HG02588 (cell line): ENCODE measurements around the gene TAF1B.

Experiments
- ATAC-seq: cut with Tn5 transposase; IDR thresholded peaks from one replicate; pipeline ENCODE4 v1.9.1; 2021; ENCODE audit warnings: mild to moderate bottlenecking, moderate library complexity; ENCODE audit not compliant: unreplicated experiment

The TAF1B gene

DNA sequence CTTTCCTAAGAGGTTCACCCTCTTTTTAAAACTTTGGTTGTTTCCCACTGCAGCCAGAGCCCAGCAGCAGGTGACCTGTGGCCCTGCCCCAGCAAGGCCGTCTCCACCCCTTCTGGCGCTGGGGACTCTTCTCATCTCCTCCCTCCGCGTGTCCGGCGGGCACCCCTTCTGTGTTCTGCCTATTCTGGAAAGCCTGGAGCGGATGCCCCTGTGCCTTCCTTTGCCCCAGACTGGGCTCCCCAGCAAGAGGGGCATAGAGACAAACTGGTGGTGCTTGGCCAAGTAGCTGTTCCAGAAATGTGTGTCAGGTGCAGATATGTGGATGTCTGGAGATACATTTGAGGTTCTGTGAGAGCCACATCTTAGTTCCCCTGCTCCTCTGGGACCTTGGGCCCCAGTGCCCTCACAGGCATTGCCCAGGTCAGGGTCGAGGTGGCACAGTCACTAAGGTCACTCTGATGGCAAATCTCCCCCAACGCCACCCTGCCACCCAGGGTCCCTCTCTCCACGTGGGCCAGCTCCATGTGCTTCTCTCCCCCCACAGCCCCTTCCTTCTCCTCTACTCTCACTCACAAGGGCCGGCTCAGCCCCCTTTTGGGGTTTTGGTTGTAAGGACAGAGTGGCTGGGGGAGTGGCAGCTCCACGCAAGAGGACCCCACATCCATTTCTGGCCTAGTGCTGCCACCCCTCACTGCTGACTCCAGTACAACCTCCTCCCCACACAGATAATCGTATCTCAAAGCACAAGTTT lies 35.5 kb upstream of the TAF1B start:
- no peak for ATAC-seq

DNA sequence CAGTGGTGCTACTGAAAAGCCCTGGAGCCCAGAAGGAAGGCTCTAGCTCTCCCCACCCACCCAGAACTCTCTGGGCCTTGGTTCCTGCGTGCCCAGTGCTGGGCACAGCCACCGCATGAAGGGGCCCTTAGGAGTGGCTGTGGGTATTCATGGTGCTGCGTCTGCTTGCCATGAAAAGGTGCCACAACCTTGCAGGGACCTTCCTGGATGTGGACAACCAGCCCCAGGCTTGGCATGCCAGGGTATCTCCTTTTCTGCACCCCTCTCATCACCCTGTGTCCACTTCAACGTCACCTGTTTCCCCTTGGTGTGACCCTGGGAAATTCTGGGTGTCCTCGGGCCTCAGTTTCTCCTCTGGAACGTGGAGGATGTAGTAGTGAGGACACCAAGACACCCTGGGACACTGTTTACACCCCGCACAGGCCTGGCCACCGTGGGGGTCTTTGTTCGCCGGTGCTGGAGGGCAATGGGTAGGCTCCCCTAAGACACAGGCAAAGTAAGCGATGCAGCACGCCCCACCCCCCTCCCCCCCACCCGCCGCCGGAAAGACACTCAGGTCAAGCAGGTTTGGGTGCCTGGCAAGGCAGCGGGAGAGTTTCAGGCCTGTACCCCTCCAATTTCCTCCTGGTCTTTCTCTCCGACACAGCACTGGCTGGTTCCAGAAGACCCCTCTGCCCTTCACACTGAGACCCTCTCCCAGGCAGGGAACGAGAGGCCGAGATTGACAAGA lies 34.8 kb upstream of the TAF1B start:
- no peak for ATAC-seq

DNA sequence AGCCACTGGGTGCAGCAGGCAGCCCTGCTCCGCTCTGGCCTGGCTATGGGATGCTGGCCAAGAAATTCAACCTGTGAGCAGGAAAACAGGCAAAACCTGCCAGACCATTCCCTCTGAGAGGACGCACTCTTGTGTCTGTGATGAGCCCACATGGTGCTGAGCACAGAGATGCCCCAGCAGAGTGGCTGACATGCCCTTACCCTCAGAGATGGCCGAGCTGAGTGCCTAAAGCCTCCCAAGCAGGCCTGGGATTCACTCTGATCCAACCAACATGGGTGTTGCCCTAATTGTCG lies 34.3 kb upstream of the TAF1B start:
- ATAC-seq = no peak

DNA sequence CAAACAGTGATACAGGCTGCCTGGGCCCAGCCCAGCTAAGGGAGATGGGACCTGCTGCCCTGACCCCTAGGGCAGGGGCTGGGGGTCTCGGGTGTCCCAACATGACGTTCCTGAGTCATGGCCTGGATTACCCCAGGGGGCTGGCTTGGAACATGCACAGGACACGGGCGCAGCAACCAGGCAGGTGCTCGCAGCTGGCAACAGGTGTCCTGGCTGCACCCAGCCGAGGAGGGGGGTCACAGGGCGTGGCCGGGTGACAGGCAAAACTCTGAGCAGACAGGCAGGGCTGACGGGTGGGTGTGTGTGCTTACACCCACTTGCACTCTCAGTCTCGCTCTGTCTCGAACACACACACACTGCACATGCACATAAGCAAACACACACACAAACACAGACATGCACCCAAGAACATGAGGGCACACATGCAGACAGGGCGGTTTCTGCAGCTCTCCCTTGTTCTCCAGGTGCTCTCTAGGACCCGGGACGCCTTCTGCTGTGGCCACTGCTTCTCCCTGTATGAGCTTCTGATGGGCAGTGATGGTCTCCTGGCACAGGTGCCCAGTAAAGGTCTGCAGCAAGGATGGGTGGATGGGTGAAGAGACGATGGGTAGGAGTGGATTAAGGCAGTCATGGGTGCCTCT lies 33.7 kb upstream of the TAF1B start:
- ATAC-seq = no peak

DNA sequence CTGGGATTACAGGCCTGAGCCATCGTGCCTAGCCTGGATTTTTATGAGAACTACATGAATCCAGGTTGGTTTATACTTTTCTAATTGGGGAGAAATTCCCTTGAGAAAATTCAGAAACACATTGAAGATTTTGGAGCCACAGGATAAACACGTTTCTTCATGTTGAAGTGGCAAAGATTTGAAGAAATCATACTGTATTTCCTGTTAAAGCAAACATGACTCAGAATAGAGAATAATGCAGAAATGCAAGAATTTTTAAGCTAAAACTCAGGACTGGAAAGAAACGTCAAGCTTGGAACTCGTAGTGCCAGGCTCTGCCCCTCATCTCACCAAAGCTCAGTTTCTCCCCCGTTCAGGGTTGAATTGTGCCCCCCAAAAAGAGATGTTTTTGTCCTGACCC lies 32.1 kb upstream of the TAF1B start:
- no peak for ATAC-seq

DNA sequence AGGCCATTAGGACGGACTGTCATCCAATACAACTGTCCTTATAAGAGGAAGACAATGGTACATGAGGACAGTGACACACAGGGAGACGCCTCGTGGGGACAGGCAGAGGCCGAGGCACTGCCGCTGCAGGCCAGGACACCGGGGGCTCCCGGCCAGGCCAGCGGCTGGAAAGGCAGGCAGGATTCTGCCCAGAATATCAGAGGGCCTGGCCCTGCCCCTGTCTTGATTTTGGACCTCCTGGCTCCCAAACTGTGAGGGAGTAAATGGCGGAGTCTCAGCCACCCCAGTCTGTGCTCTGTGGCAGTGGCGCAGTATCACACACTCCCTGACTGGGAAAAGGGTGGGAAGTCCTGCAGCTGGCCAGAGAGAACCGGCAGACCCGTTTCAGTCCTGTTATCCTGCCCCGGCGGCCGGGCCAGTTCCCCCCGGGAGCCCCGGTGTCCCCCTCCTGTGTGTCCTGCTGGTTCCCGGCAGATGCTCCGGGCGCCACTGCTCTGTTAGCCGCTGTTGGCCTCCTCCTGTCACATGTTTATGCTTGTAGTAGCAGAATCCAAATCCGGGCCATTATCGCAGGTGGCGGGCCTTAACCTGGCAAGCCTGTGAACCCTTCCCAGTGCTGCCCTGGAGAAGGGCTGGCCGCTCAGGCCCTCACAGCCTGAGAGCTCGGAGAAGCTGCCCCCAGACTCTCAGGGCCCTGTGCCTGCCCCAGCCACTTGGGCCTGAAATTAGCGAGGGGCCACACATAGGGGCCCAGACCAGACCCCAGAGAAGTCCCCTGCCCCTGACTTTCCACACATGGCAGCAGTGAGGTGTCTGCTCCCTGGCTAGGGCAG lies 31.4 kb upstream of the TAF1B start:
- ATAC-seq = no peak

DNA sequence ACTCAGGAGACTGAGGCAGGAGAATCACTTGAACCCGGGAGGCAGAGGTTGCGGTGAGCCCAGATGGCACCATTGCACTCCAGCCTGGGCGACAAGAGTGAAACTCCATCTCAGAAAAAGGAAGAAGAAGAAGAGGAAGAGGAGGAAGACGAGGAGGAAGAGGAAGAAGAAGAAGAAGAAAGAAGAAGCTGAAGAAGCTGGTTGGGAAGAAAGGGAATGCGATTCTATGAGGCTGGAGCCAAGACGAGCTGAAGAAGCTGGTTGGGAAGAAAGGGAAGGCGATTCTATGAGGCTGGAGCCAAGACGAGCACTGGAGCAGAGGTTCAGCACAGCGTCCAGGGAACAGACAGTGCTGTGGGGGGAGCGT lies 30.3 kb upstream of the TAF1B start:
- no peak for ATAC-seq

DNA sequence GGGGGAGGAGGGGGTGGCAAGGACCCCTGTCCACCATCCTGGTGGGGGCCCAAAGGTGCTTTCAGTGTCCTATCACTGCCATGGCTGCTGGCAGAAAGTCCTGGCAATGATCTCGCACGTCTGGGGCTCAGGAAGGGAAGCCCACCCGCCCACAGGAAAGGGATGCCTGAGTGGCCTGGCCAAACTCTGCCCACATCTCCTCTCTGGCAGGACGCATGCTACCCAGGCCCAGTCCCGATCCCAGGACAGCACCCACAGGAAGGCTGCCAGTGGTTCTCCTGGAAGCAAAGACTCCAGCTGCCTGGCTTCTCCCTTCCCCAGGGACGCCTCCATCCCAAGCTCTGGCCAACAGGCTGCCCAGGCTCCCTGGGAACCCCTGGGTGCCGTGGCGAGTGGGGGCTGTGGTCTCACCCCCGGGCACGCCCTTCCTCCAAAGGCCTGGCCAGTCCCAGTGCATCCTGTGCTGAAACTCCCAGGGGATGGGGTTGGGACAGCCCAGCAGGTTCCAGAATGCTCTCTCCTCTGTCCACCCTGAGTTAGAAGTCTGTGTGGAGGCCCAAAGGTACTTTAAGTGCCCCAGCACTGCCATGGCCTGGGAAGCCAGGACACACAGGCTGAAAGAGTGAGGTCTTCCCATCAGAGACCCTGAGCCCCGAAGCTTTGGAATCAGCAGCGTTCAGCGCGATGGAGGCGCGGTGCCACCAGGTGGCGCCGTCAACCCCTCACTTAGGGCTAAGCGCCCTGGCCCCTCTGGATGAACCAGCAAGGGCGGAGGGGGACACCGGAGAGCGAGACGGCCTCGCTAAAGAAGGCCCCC lies 29.8 kb upstream of the TAF1B start:
- ATAC-seq = no peak

DNA sequence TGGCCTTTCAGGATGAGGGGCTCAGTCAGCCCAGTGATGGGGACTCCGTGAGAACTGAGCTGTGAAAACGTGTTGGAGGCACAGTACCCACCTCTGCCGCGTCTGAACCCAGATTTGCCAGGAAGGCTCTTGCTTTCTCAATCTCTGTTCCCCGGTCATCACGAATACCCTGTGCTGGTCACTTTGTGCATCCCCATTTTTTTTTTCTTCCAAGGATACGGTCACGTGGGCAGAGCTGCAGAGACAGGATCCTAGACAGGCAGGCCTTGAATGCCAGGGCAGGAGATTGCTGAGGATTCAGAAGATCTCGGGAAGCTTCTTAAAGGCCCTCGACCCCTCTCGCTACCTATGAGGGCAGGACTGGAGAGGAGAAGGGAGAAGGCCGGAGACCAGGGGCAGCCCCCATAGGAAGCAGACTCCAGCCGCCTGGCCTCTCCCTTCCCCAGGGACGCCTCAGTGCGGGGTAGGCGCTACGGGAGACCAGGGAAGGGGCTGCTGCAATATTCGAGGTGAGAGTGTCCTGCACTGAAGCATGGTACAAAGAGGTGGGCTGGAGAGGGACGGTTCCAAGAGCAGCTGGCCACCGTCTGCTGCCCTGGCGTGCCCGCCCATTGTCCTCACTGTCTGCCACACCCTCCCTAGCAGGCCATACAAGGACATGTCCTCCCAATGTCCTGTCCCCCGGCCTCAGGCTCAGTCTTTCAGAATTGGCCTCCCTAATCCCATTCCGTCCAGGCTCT lies 29.0 kb upstream of the TAF1B start:
- no peak for ATAC-seq

DNA sequence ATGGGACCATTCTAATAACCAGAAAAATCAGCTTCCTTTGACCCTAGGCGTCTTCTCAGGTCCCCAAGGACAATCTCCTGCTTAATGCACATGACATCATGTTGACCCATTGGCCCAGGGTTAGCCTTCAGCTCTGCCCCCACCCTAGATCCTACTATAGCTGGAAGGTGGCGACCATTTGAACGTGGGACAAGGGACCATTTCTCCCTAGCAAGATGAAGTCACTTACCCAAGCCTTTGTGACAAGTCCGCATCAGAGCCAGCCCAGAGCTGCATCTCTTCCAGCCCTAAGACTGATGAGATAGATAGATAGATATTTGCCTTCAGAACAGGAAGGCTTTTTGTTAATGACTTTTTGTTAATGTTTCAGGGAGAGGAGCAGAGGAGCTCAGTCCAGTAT lies 28.2 kb upstream of the TAF1B start:
- ATAC-seq = no peak

DNA sequence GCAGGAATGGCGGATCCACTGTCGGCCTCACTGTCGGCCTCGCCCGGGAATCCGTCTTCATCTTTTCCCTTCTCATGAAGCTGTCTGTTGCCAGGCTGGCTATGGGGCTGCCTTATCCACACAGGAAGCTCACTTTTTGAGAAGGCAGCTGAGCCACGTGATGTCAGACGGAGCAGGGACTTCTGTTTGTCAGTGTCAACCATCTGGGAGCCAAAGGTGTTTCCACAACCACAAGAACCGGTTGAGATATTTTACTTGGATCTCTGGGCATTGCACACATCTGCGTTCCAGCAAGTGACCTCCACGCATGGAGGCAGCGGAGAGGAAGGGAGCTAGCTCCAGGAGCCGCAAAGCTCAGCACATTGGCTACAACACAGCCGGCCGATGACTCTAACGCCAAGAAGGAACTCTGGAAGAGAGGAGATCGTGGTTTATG lies 27.4 kb upstream of the TAF1B start:
- no peak for ATAC-seq

DNA sequence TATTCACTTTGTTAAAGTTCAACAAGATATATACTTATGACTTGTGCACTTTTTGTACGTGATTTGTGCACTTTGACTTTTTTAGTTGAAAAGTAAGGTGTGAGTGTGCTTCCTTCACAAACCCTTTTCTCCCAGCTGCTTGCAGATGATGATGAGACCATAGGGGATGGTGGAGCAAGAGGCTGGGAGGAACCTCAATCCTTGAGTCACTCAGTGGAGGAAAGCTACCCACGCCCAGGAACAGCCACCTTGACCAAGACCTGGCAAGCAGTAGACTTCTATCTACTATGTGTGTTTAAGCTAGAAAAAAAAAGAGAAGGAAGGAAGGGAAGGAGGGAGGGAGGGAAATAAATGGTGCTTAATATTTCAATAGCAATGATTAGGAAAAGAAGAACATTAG lies 25.2 kb upstream of the TAF1B start:
- ATAC-seq = no peak

DNA sequence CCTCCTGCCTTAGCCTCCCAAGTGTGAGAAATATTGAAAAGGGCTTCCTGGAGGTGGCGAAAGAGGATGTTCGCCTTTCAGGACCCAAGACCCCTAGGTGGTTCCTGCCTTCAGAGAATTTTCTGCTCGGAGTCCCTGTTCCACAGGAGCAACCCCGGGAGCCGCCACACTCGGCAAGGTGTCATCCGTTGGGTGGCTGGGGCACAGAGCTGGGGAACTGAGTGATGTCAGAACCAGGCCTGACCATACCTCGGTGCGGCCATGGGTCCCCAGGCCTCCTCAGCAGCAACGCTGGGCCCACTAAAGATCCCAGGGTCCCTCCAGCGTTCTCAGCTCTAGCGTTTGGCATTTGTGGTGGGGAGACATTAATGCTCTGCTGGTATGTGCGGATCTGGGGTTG lies 23.7 kb upstream of the TAF1B start:
- ATAC-seq = no peak

DNA sequence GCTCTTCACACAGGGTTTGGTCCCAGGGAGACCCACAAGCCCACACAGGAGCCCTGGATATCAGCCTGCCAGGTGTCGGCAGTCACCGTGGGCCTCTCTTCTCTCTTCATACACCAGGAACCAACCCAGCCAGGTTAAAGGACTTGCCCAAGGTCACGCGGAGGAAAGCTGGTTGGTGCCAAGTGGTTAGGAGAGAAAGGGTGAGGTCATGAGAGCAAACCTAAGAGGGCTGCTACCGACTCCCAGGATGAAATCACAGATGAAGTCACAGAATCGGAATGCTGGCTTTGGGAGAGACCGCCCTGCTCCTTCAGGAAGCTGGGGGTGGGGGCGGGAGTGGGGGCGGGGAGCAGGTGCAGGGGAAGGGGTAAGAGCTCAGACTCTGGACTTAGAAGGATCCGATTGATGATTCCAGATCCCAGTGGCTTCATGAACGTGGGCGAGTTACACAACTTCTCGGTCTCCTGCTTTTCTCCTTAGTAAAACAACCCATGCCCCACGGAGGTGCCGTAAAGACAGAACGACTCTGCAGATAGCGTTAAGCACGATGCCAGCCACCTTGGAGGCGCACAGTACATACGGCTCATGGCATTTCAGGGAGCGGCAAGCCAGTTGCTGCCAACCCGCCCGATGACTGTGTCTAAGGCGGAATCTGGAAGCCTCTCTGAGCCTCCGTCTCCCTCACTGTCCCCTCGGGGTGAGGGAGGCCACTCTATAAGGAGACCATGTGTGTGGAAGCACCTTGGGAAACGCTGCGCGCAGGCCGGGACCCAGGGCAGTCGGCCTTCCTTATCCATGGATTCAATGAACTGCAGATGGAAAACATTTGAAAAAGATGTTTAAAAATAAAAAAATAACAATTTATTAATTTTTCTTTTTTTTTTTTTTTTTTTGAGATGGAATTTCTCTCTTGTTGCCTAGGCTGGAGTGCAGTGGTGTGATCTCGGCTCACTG lies 23.0 kb upstream of the TAF1B start:
- no peak for ATAC-seq

DNA sequence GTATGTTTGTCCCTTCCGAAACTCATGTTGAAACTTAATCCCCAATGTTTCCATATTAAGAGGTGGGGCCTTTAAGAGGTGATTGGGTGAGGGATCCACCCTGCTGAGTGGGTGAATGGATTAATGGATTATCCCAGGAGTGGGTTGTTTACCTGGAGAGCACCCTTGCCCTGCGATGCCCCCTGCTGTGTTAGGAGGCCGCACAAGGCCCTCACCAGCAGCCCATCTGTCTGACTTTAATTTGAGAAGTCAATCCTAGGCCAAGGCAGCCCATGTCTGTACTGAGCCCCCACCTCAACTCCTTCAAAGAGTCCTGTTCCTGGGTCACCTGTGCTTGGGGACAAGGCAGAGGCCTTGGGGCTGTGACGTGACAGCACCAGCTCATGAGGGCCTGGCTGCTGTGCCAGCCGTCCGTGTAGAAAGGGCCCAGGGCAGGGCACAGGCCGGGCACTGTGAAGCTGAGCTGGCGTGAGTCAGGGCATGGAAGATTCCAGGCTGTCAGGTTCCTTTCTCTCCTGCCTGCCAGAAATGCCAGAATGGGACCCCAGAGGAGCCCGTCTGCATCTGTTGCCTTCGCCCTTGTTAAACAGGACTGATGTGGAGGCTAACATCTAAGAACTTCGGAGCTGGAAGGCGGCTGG lies 21.3 kb upstream of the TAF1B start:
- no peak for ATAC-seq

DNA sequence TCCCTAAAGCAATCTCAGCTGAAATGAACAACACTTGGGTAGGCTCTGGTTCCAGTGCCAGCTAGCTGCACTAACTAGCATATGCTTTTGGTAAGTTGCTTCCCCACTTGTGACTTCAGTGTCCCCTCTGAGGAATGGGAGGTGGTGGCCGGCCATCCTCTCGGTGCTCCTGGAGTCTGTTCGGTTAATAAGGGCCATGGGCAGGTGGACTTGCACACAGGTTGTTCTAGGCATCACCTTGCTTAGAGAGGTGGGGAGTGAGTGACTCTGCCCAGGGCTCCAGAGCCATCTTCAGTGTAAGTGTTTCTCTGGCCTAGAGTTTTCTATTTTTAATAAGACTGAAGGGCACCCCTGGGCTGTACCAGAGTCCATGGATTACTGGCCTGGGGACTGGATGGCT lies 18.8 kb upstream of the TAF1B start:
- no peak for ATAC-seq

DNA sequence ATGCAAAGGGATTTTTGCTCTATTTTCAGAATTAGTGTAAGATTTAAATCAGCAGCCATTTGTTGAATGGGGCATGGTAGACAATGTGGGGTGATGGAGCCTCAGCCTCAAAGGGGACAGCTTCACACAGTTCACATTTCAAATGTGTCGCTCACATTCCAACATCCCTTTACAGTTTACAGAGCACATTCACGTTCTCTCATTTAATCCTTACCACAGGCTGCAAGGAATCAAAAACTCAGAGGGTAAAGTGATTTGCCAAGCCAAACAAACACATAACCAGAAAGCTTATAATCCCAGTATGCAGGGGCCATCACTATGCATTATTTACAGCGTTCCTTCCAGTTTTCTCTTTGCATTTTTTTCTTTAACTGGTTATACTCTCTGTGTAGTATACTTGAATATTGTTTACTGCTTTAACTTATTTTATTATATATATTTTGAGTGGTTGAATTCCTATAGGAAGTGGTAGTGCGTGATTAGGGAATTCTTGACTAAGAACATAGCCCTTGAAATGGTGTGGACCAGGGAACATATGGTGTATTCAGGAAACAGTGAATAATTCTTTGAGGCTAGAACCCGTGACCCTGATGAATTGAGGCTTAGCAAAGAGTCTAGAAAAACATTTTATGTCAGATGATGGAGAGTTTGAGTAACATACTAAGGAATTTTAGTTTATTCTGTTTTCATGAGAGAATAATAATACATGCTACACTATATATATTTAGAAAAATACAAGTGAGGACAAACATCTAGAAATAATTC lies 18.1 kb upstream of the TAF1B start:
- ATAC-seq = no peak

DNA sequence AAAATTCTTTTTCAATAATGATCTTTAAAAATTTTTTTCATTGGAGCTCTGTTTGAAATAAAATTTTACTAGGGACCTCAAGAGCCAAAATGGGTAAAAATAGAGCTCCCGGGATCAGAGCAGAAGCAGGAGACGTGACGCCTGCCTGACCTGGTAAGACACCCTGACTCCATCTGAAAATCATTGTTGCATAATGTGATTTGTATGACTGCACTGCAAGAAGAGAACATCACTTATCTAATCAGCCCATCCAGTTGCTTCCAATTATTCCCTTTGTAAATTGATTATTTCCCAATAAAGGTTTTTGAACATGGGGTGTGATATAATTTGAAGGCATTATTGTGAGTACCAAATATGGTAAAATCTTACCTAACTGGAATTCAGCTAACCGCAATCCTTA lies 17.1 kb upstream of the TAF1B start:
- no peak for ATAC-seq
